Measurements from ENCODE around the gene C11orf54.
"Not testable (repeated sequence)": the region's sequence is repeated elsewhere in the genome, so short reads cannot be mapped to it uniquely, and the experiment has no call there.

C11orf54 gene

DNA sequence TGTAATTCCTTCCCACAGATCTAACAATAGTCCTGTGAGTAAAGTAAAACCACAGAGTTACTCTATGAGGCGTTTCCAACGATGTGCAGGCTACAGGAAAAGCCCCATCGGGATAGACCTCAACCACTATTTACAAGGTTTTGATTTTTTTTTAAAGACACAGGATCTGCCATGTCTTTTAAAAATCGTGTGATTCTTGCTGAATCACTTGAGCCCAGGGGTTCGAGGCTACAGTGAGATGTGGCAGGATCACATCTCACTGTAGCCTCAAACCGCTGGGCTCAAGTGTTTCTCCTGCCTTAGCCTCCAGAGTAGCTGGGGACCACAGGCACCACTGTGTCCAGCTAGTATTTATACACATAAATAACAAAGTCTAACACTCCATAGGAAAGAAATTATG is 8.0 kb upstream of the C11orf54 start:
- DNase-seq (ENCODE audit: extremely low spot score, insufficient read length, low read depth) (no peak), FAIRE-seq (no peak)

DNA sequence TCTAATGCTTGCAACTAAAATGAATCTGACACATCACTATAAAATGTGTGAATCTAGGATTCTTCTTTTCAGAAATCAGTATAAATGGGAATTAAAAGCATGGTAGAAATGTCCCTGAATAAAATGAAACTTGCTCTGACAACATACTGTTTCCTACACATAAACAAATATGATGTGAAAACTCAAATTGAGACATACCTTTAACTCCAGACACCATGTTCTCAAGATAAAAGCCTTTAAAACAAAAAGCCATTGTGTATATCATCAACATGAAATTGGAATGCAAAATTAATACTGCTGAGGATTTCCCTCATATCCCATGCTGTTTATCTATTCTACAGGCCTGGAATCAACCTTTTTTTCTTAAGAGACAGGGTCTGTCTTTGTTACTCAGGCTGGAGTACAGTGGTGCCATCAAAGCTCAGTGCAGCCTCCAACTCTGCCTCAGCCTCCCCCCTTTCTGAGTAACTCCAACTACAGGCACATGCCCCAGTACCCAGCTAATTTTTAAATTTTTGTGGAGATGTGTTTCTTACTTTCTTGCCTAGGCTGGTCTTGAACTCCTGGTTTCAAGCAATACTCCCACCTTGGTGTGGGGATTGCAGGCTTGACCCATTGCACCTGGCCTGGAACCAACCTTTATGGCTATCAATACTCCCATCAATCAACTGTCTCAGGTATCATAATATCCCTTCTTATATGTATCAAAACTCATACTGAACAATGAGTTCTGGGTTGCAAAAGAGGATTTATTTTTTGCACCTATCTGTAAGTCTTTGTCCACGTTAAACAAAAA is 6.8 kb upstream of the C11orf54 start:
- FAIRE-seq (no peak), DNase-seq (ENCODE audit: extremely low spot score, insufficient read length, low read depth) (no peak)

DNA sequence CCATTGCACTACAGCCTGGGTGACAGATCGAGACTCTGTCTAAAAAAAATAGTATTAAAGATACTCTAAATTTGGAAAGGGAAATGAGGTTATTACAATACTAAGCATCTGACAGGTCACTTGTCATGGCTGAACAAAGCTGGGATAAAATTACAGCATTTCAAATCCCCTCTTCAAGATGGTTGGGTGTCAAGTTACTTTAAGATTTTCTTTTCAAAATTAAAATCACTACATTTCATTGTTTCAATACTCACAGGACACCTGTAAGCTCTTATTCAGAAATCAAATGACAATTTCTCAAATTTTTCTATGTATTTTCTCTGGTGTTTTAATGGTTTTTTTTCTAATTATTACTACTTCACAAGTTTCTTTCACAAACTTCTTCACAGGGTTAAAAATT is 5.8 kb upstream of the C11orf54 start:
- no peak for DNase-seq (ENCODE audit: extremely low spot score, insufficient read length, low read depth)
- FAIRE-seq = no peak

DNA sequence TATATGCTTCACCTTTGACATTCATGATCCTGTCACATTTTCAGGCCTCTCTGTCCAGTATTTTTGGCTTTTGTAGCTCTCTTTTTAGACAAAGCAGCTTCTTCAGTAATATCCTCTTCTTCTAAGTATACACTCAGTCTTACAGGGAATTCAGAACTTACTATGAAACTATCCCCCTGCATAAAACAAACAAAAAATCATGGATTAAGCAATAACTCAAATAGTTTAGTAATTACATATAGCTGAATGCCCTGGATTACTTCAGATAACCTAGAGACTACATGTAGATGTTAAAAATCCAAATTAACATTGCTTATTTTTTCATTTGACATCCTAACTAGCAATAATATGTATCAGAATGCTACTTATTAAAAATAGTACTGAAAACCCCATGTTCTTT is 5.3 kb upstream of the C11orf54 start:
- no peak for FAIRE-seq
- DNase-seq (ENCODE audit: extremely low spot score, insufficient read length, low read depth) = no peak

DNA sequence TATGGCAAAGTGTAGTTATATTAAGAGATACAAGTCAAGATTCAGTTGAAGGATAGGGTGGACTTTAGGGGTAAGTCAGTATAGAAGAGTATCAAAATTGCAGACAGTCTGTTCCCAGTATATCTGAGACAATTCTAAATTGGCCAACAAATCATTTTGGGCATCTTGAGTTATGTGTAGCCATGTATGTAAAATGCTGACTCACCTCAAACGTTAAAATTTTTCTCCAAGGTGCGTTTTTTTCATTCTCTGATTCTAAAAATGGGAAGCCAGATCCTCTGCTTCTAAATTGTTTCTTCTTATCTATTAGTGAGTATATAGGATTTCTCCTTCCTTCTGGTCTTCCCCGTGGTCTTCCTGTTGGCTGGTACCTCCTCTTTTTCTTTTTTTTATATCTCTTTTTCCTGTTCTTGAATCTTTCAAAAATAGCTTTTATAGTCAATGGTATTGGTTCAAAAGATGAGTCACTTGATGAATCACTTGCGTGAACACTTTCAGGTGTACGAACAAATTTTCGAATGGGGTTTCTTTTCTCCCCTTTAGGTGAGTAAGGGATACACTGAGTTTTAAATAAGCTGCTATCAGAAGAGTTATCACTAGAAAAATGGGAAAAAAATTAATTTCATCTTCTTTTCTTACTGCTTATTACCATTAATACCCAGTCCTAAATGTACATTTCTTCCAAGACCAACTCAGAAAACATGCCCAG is 3.4 kb upstream of the C11orf54 start:
- FAIRE-seq (no peak), DNase-seq (ENCODE audit: extremely low spot score, insufficient read length, low read depth) (no peak)

DNA sequence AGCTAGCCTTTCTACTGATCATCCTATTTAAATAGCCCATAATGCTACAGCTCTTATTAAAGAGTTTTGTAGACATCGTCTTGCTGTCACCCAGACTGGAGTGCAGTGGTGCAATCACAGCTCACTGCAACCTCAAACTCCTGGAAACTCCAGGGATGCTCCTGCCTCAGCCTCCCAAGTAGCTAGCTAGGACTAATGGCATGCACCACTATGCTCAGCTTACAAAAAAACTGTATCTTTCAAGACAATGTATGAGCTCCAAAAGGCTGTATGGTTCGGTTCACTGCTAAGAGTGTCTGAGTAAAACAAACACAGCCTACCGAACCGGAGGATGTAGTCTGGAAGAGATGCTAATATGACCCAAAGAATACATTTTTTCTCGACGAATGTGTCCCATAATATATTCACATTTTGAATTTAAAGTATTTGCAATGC is 2.8 kb upstream of the C11orf54 start:
- FAIRE-seq = no peak
- no peak for DNase-seq (ENCODE audit: extremely low spot score, insufficient read length, low read depth)

DNA sequence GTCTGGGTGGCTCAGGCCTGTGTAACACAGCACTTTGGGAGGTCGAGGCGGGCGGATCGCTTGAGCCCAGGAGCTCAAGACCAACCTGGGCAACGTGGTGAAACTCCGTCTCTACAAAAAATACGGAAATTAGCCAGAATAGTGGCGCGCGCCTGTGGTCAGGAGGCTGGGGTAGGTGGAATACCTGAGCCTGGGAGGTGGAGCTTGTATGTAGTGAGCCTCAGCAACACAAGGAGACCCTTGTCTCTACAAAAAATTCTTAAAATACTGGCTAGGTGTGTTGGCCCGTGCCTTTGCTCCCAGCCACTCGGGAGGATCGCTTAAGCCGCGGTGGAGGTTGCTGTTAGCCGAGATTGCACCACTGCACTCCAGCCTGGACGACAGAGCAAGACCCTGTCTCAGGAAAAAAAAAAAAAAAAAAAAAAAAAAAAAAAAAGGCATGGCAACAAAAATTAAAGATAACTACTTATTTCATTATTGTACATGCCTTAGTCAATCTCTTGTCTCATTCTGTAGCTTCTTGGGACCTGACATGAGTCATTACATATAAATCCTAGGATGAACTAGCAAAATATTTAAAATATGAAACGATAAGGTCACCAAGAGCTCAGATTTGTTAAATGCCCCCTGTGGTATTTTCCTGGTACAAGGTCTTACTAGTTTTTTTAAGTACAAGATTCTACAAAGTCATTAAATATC is 1.3 kb upstream of the C11orf54 start:
- peak; percentile 58 for FAIRE-seq
- DNase-seq (ENCODE audit: extremely low spot score, insufficient read length, low read depth) = no peak

DNA sequence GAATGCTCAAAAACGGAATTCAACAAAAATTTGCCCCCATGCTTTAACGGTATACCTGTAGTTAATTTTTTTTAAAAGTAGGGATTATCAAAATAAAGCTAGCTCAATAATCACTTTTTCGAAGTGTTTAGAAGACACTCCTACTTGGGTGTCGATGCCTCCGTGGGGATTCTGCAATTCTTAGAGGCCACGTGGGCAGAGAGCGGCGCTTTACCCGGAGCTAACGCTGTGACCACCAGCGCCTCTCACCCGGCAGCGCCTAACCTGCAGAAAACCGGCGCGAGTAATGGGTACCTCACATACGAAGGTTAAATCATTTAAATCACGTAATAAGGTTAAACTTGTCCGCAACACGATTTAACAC is 760 bp upstream of the C11orf54 start:
- DNase-seq (ENCODE audit: extremely low spot score, insufficient read length, low read depth) (peak; percentile 15), FAIRE-seq (no peak)

DNA sequence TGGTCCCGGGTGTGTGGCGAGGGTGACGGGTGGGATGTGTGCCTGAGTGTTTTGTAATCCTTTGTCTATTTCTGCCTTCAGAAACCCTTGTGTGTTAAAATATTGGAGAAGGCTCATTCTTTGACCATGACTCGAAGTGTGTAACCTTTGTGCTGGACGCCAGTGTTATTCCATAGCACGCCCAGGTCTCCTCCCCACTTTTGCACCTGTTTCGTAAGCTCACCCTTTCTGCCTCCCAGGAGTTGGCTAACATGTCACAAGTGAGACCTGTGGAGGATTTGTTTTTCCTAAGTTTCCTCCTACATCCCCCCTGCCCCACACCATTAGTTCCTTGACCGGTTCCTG is 382 bp downstream of the C11orf54 start:
- no peak for FAIRE-seq
- DNase-seq (ENCODE audit: extremely low spot score, insufficient read length, low read depth) = no peak

DNA sequence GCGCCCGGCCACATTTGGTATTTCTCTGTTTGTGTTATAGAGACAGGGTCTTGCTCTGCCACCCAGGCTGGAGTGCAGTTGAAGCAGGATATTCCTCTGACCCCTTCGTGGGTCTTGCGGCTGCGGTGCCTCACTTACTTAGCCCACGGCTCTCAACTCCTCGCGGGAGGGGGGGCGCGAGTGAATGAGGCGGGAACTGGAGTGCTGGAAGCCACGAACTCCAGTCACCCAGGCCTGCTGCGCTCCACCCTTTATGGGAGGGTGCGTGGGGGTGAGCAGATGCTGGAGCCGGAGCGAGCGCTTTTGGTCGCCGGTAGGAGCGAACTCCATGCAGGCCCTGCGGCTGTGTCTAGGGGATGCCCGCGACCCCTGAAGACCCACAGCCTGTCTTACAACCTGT is 1.8 kb downstream of the C11orf54 start:
- DNase-seq (ENCODE audit: extremely low spot score, insufficient read length, low read depth) (no peak), FAIRE-seq (no peak)

DNA sequence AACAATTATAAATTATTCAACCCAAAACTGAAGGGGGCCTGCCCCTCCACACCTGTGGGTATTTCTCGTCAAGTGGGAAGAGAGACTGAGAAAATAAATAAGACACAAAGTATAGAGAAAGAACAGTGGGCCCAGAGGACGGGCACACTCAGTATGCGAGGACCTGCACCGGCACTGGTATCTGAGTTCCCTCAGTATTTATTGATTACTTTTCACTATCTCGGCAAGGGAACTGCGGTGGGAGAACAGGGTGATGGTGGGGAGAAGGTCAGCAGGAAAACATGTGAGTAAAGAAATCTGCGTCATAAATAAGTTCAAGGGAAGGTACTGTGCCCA is 3.2 kb downstream of the C11orf54 start:
- FAIRE-seq (no peak), DNase-seq (ENCODE audit: extremely low spot score, insufficient read length, low read depth) (no peak)

DNA sequence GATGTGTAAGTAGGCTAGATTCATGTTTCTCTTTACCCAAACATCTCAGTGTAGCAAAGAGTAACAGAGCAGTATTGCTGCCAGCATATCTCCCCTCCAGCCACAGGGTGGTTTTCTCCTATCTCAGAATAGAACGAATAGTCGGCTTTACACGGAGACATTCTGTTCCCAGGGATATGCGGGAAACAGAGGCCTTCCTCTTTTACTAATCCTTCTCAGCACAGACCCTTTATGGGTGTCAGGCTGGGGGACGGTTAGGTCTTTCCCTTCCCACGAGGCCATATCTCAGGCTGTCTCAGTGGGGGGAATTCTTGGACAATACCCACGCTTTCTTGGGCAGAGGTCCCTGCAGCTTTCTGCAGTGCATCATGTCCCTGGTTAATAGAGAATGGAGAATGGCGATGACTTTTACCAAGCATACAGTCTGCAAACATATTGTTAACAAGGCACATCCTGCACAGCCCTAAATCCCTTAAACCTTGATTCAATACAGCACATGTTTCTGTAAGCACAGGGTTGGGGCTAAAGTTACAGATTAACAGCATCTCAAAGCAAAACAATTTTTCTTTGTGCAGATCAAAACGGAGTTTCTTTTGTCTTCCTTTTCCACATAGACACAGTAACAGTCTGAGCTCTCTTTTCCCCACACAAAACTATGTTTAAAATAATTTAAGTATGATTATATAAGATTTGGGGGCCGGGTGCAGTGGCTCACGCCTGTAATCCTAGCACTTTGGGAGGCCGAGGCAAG is 3.7 kb downstream of the C11orf54 start:
- FAIRE-seq; DNase-seq (ENCODE audit: extremely low spot score, insufficient read length, low read depth): not testable (repeated sequence)

DNA sequence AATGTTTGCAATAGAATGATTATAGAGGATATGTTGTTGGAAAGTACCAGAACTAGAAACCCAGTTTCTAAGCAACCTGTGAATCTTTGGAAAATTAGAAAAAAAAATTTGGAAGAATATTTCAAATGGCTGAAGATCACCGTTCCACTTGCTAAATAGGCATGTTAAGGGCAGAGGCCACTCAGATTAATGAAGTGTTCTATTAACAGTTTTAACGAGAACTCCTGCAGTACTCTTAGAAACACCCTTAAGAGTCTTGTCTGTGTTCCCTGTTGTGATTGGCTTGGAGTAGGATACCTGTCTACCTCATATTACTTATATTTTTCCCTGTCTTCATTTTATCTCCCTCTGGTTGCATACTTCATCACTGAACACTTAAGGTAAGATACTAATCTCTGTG is 4.6 kb downstream of the C11orf54 start:
- FAIRE-seq (no peak), DNase-seq (ENCODE audit: extremely low spot score, insufficient read length, low read depth) (no peak)

DNA sequence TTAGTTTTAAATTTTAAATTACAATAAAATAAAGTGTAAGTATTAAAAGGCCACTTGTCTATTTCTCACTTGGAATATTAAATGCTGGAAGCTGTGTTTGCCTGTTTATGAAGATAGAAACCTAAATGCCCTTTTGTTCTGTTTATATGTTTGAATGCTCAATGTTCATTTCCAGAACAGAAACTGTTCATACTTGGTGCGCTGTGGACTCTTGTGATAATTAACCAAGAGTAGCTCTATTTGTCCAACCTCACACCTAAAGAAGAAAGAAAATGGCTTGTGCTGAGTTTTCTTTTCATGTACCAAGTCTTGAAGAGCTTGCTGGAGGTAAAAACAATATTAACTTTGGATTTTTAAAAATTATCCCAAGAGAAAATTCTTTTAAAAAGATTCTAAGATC is 5.7 kb downstream of the C11orf54 start:
- FAIRE-seq = peak; percentile 71
- DNase-seq (ENCODE audit: extremely low spot score, insufficient read length, low read depth) = peak; percentile 33

DNA sequence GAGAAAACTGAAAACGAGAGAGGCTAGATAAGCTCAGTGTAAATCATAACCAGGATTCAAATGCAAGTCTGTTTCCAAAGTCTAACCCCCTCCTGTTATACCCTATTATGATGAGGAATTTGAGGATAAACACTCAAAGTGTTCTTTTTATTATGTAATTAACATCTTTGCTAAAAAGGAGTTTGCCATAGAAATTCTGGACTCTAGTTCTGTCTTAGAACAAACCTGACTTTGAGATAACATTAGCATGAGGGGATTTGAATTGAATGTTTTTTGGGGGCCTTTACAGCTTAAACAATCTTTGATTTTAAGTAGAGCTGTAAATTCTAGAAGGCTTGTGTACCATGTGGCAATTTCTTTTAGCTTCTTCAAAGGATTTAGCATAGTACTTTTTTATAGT is 9.5 kb downstream of the C11orf54 start:
- no peak for FAIRE-seq
- DNase-seq (ENCODE audit: extremely low spot score, insufficient read length, low read depth) = no peak

DNA sequence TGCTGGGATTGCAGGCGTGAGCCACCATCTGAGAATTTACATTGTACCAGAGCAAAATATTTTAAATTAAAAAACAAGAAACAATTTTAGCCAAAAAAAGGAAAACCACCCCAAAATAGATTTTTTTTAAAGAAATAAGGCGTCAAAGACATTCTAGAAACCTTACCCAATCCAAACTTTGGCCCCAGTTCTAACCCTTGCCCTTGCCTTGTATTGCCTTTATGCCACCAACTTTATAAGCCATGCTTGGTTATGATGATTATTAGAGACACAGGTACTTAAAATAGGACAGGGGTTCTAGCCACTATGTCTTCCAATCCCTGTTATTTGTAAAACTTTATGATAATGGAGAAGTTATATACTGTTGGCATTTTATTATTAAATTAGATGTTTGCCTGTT is 11.8 kb downstream of the C11orf54 start:
- DNase-seq (ENCODE audit: extremely low spot score, insufficient read length, low read depth) (no peak), FAIRE-seq (no peak)

DNA sequence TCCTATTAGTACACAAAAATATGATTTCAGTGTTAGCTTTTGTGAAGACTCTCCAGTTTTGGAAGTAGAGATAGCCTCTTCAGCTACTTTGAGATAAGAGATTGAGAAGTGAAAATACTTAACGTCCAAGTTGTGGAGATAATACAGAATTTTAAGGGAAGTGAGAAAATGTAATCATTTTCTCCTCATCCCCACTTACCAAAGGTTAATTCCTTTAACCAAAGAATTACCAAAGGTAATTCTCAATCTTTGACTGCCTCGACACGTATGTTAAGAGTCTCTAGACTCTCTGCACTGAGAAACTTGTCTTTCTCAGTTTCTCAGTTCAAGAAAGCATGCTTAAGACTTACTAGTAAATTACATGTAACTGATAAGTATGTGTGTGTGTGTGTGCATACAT is 15.3 kb downstream of the C11orf54 start:
- DNase-seq (ENCODE audit: extremely low spot score, insufficient read length, low read depth) = no peak
- no peak for FAIRE-seq

DNA sequence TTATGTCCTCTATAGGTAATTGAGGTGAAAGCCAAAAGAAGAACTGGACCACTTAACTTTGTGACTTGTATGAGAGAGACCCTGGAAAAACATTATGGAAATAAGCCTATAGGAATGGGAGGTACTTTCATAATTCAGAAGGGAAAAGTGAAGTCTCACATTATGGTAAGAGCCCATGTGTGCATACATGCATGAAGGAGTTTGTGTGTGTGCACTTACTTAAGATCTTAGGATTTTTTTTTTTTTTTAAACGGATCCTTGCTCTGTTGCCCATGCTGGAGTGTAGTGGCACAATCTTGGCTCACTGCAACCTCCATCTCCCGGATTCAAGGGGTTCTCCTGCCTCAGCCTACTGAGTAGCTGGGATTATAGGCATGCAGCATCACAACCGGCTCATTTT is 15.8 kb downstream of the C11orf54 start:
- DNase-seq (ENCODE audit: extremely low spot score, insufficient read length, low read depth) (no peak), FAIRE-seq (no peak)

DNA sequence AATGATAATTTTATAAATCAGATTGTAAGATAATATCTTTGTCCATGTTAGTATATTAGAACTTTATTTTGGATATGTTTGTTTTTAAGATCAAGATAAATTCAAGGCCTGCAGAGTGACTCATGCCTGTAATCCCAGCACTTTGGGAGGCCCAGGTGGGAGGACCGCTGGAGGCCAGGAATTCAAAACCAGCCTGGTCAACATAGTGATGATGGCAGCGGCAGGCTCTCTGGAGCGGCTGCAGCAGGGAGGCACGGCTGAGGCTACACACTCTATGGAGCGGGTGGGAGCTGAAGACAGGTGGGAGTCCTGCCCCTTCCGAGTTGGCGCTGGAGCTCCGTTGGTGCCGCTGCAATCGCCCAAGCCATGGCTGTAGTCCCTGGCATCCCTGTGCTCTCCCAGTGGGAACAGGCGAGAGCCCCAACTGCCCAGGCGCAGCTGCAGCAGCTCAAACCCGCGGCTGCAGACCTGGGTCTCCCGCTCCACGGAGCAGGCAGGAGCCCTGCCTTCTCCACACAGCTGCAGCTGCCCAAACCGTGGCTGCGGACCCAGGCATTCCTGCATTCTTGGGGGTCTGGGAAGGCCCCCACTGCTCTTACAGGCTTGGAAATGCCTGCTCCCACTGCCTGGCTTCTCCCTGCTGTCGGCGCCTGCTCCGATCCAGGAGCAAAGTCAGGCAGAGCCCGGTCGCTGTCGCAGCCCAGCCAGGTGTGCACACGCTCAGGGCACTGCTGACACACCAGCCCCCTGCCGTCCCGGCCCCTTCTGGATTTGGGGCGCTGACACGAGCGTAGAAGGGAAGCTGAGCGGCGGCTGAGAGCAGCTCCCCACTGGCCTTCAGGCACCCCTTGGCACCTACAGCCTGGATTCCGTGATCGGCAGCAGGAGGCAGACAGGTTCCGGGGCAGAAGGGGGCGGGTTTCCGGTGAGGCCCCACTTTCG is 16.7 kb downstream of the C11orf54 start:
- FAIRE-seq = no peak
- no peak for DNase-seq (ENCODE audit: extremely low spot score, insufficient read length, low read depth)

DNA sequence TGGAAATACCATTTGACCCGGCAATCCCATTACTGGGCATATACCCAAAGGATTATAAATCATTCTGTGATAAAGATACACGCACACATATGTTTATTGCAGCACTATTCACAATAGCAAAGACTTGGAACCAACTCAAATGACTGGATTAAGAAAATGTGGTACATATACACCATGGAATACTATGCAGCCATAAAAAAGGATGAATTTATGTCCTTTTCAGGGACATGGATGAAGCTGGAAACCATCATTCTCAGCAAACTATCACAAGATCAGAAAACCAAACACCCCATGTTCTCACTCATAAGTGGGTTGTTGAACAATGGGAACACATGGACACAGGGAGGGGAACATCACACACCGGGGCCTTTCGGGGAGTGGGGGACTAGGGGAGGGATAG is 17.7 kb downstream of the C11orf54 start:
- not testable (repeated sequence) for DNase-seq (ENCODE audit: extremely low spot score, insufficient read length, low read depth); FAIRE-seq

Data from GM18507 (cell line).